Natural killer cell (primary cell): ENCODE results near the gene LIPA. TPM values are rescaled to one million over a fixed set of nuclear protein-coding genes. Genes with fewer than 3 reads are reported as not detected.
A peak's percentile ranks its signal among the peaks of the same experiment; 100 is the strongest.

Source experiments
- ATAC-seq, 3 donors: fragments of 150-1000 bp in 2 of 3; fragments of 200-7000 bp in 1 of 3; cut with Tn5 transposase; 1 replicate in 1 of 3; 2 replicates in 2 of 3; pipeline ENCODE4 v1.10.0; 2021; ENCODE audit warnings: mild to moderate bottlenecking in 2 of 3, moderate library complexity in 2 of 3
- DNase-seq, 2 donors: peaks; one replicate each; pipeline versions ENCODE4 v3.0.0 to v3.0.0-alpha.2; 2013 to 2021; ENCODE audit warnings: mixed read lengths in 1 of 2
- H3K27ac ChIP-seq: one replicate; pipeline ENCODE4 v1.5.1; 2013; ENCODE audit warnings: mild to moderate bottlenecking, low read length
- H3K27me3 ChIP-seq: one replicate; pipeline ENCODE4 v1.6.1; 2013; ENCODE audit warnings: low read length; ENCODE audit not compliant: control insufficient read depth, insufficient read depth
- H3K36me3 ChIP-seq: one replicate; pipeline ENCODE4 v1.6.1; 2013; ENCODE audit warnings: low read length; ENCODE audit not compliant: control insufficient read depth, insufficient read depth
- H3K4me1 ChIP-seq: one replicate; pipeline ENCODE4 v1.6.1; 2013; ENCODE audit warnings: low read length; ENCODE audit not compliant: control insufficient read depth, insufficient read depth
- H3K4me3 ChIP-seq: one replicate; pipeline ENCODE4 v1.5.1; 2013; ENCODE audit warnings: low read length
- H3K9me3 ChIP-seq: one replicate; pipeline ENCODE4 v1.6.1; 2013; ENCODE audit warnings: low read length; ENCODE audit not compliant: control insufficient read depth, insufficient read depth
- H3K27ac Mint-ChIP-seq, 2 donors: one replicate each; pipeline ENCODE4 v1.8.0; 2022; ENCODE audit warnings: mild to moderate bottlenecking in 2 of 2, mixed read lengths in 2 of 2, moderate library complexity in 1 of 2
- H3K27me3 Mint-ChIP-seq, 2 donors: one replicate each; pipeline ENCODE4 v1.8.0; 2022; ENCODE audit warnings: low read depth in 2 of 2, mixed read lengths in 2 of 2
- H3K36me3 Mint-ChIP-seq: one replicate; pipeline ENCODE4 v1.8.0; 2022; ENCODE audit warnings: mixed read lengths
- H3K4me1 Mint-ChIP-seq, 2 donors: one replicate each; pipeline ENCODE4 v1.8.0; 2022; ENCODE audit warnings: mixed read lengths in 2 of 2
- H3K4me3 Mint-ChIP-seq: one replicate; pipeline ENCODE4 v1.8.0; 2022; ENCODE audit warnings: mild to moderate bottlenecking, moderate library complexity, mixed read lengths
- H3K9me3 Mint-ChIP-seq, 2 donors: one replicate each; pipeline ENCODE4 v1.8.0; 2022; ENCODE audit warnings: mixed read lengths in 2 of 2
- WGBS: methylation state at CpG from one replicate; pipeline ENCODE4 v1.1.7; 2013; ENCODE audit warnings: missing lambda C conversion rate; ENCODE audit not compliant: insufficient coverage; 5-methylcytosine and 5-hydroxymethylcytosine counted together
- intact Hi-C: fragments of 100-400 bp; cut with micrococcal nuclease; formaldehyde crosslinking; loops from one replicate; pipeline ENCODE4 v1.14.2; 2022
- total RNA-seq, 4 donors: library from RNA; stranded (reverse); fragments of 120-200 nt in 1 of 4; gene quantifications; one replicate each; pipeline versions ENCODE4 v1.2.3 to v1.2.4, GENCODE V29; 2013 to 2022
- TF ChIP-seq, protein P1 (sequence below): fragments of 200-600 bp; IDR thresholded peaks from one replicate; pipeline ENCODE4 v1.8.0; 2022; ENCODE audit warnings: antibody characterized with exemption

The LIPA gene
- total RNA-seq, 3 donors from 2014 or later (not counting 1 experiment from before 2014, with no cell fraction given), result 41.0 to 43.3 (median 41.1) TPM

DNA sequence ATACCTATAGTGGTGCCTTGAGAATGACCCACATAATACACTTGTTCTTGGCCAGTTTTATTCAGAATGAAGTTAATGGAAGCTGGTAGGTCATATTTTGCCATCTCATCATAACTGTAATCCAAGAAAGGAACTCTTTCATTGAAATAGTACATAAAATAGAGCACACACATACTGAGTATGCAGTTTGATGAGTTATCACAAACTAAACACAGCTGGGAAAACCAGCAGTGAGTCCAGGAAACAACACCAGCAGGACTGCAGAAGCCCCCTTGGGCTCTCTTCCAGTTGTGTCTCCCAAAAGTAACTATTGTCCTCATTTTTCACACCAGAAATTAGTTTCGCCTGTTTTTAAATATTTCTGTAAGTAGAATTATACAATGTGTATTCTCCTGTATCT is 24.7 kb downstream of the LIPA start:
- no peak overlapping the region for H3K27ac Mint-ChIP-seq
- DNase-seq (no peak), ATAC-seq (no peak)
- no peak overlapping the region for H3K4me3 Mint-ChIP-seq
- no CpG with 5 or more reads among the region's 1 CpG for WGBS
- H3K27me3 ChIP-seq, result no peaks in the 10 kb centered on the region
- H3K27ac ChIP-seq, result no peak overlapping the region
- no peak overlapping the region for H3K4me3 ChIP-seq
- H3K9me3 Mint-ChIP-seq, result no peaks in the 10 kb centered on the region
- TF ChIP-seq, protein P1, sequence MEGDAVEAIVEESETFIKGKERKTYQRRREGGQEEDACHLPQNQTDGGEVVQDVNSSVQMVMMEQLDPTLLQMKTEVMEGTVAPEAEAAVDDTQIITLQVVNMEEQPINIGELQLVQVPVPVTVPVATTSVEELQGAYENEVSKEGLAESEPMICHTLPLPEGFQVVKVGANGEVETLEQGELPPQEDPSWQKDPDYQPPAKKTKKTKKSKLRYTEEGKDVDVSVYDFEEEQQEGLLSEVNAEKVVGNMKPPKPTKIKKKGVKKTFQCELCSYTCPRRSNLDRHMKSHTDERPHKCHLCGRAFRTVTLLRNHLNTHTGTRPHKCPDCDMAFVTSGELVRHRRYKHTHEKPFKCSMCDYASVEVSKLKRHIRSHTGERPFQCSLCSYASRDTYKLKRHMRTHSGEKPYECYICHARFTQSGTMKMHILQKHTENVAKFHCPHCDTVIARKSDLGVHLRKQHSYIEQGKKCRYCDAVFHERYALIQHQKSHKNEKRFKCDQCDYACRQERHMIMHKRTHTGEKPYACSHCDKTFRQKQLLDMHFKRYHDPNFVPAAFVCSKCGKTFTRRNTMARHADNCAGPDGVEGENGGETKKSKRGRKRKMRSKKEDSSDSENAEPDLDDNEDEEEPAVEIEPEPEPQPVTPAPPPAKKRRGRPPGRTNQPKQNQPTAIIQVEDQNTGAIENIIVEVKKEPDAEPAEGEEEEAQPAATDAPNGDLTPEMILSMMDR, result no peak
- no peaks in the 10 kb centered on the region for H3K4me1 ChIP-seq
- H3K36me3 ChIP-seq, result peaks cover 20% of the 10 kb centered on the region
- intact Hi-C loops, result no loop called here
- peaks cover 25% of the 10 kb centered on the region for H3K36me3 Mint-ChIP-seq
- H3K9me3 ChIP-seq, result no peaks in the 10 kb centered on the region
- peaks cover 0 to 10% of the 10 kb centered on the region in 2 donors for H3K4me1 Mint-ChIP-seq
- no peaks in the 10 kb centered on the region for H3K27me3 Mint-ChIP-seq

DNA sequence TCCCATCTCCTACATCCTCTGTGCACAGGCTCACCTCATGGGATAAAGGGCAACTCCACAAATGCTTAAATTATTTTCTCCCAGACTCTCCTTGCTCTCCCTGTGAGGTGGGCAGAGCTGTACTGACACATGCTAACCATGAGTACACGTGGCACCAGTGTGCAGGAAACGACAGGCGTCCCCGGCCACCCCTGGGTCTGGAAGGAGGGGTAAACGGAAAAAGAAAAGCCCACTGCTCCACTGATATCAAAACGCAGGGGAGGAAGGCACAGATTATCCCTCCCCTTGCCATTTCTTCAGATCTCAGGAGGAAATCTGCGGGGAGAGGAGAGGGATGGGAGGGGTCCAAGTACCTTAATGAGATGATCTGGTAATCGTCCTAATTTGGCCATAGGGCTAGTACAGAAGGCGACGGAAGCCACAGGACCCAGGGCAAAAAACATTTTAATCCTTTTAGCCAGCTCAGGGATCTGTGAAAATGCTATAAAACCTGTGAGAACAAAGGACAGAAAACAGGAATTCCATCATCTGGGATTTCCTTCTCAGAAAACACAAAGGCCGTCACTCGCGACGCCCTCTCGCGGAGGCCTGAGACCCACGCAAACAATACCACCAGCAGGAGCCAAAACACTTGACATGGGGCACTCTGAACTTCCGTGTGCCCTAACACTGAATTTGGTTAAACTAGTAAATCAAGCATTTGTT is 26.7 kb downstream of the LIPA start:
- Mint-ChIP-seq H3K27me3 (no peaks in the 10 kb centered on the region), H3K27ac (no peak overlapping the region), H3K9me3 (no peaks in the 10 kb centered on the region), H3K4me3 (peak overlapping the region; percentile 35), H3K4me1 (peaks cover 0 to 10% of the 10 kb centered on the region in 2 donors), H3K36me3 (peaks cover 25% of the 10 kb centered on the region)
- ATAC-seq, result peak in 2 of 3 donors; percentile 53 to 56
- TF ChIP-seq, protein P1, result no peak
- H3K36me3 ChIP-seq, result peaks cover 18% of the 10 kb centered on the region
- no peaks in the 10 kb centered on the region for H3K9me3 ChIP-seq
- 66% methylated on average over 18 of the region's 18 CpGs for WGBS
- peak in 1 of 2 donors; percentile 37 for DNase-seq
- intact Hi-C loops, result no loop called here
- no peaks in the 10 kb centered on the region for H3K4me1 ChIP-seq
- H3K27ac ChIP-seq, result no peak overlapping the region
- H3K4me3 ChIP-seq, result no peak overlapping the region
- no peaks in the 10 kb centered on the region for H3K27me3 ChIP-seq

DNA sequence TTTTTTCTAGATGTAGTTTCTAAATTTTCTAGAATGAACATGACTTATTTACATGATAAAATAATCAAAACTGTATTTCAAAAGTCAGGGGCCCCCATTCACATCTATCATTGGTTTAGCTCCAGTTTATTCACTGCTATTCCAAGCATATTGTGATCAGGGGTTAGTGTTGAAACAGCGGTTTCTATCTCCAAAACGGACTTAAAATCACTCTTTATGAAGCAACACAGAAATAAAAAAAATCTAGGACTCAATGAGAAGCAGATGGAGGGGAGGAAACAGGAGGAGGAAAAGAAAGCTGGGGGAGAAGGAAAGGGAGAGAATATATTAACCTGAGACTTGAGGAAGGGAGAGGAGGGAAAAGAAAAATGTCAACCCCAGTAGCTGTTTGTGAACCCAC is 29.7 kb downstream of the LIPA start:
- no peaks in the 10 kb centered on the region for H3K9me3 Mint-ChIP-seq
- H3K4me1 Mint-ChIP-seq, result peaks cover 8 to 18% of the 10 kb centered on the region in 2 donors
- Histone ChIP-seq H3K4me3 (no peak overlapping the region), H3K27ac (no peak overlapping the region), H3K9me3 (no peaks in the 10 kb centered on the region), H3K27me3 (no peaks in the 10 kb centered on the region), H3K36me3 (peaks cover 14% of the 10 kb centered on the region), H3K4me1 (no peaks in the 10 kb centered on the region)
- no peaks in the 10 kb centered on the region for H3K27me3 Mint-ChIP-seq
- H3K27ac Mint-ChIP-seq, result no peak overlapping the region
- no peak for ATAC-seq
- no peak overlapping the region for H3K4me3 Mint-ChIP-seq
- TF ChIP-seq, protein P1, result no peak
- no peak for DNase-seq
- intact Hi-C loops, result no loop called here
- WGBS, result 40% methylated on average over 1 of the region's 2 CpGs
- peaks cover 12% of the 10 kb centered on the region for H3K36me3 Mint-ChIP-seq
